A673 (cell line): ENCODE measurements around the gene DAB2IP. TPM values are rescaled to one million over a fixed set of nuclear protein-coding genes. Genes with fewer than 3 reads are reported as not detected.
A peak's percentile ranks its signal among the peaks of the same experiment; 100 is the strongest.

Source experiments
- BruUV-seq: library from RNA; stranded (reverse); fragments of 400-500 nt; replicated peaks from 2 replicates; lab custom pipeline; 2021; lab: Mats Ljungman, UMichigan
- CTCF ChIA-PET: fragments of 300-600 bp; sonication (Branson Sonifier 250); formaldehyde crosslinking; loops from one replicate; lab custom pipeline; 2022; ENCODE audit warnings: antibody characterized with exemption; lab: Charles Lee
- POLR2A ChIA-PET: fragments of 300-600 bp; sonication (Branson Sonifier 250); formaldehyde crosslinking; loops from one replicate; lab custom pipeline; 2022; ENCODE audit warnings: antibody characterized with exemption; ENCODE audit not compliant: low non-redundant PET; lab: Charles Lee
- DNase-seq: peaks from one replicate; pipeline ENCODE4 v3.0.0-alpha.2; 2015; ENCODE audit warnings: low spot score
- H3K27ac ChIP-seq: fragments of 200-600 bp; sonication (generic); 2 replicates; pipeline ENCODE4 v1.5.1; 2016; ENCODE audit warnings: mixed run types, low read depth, mild to moderate bottlenecking, mixed read lengths, antibody characterized with exemption, low read length; ENCODE audit not compliant: poor library complexity, severe bottlenecking
- H3K27me3 ChIP-seq: fragments of 200-600 bp; sonication (generic); replicated peaks from 2 replicates; pipeline ENCODE4 v1.6.1; 2017; ENCODE audit warnings: mixed run types, low read depth, mild to moderate bottlenecking, mixed read lengths, antibody characterized with exemption, low read length; ENCODE audit not compliant: insufficient read depth, poor library complexity
- H3K36me3 ChIP-seq: fragments of 200-600 bp; sonication (generic); 2 replicates; pipeline ENCODE4 v1.6.1; 2016; ENCODE audit warnings: mixed run types, mild to moderate bottlenecking, mixed read lengths, antibody characterized with exemption, low read length; ENCODE audit not compliant: insufficient read depth, poor library complexity, severe bottlenecking
- H3K4me1 ChIP-seq: fragments of 200-600 bp; sonication (generic); 2 replicates; pipeline ENCODE4 v1.6.1; 2017; ENCODE audit warnings: mixed run types, mild to moderate bottlenecking, mixed read lengths, antibody characterized with exemption, low read length; ENCODE audit not compliant: insufficient read depth, poor library complexity, severe bottlenecking
- H3K4me3 ChIP-seq: fragments of 200-600 bp; sonication (generic); 2 replicates; pipeline ENCODE4 v1.5.1; 2016; ENCODE audit warnings: low read depth, mixed run types, mild to moderate bottlenecking, mixed read lengths, low read length; ENCODE audit not compliant: poor library complexity, severe bottlenecking
- H3K9me3 ChIP-seq: fragments of 200-600 bp; sonication (generic); 2 replicates; pipeline ENCODE4 v1.6.1; 2016; ENCODE audit warnings: mixed run types, low read depth, mild to moderate bottlenecking, mixed read lengths, antibody characterized with exemption, low read length; ENCODE audit not compliant: poor library complexity, severe bottlenecking
- CTCF ChIP-seq: fragments of 300-800, 200-600 bp; sonication (generic); conservative IDR thresholded peaks from 2 replicates; pipeline ENCODE4 v1.5.1; 2017; ENCODE audit warnings: low read depth, mild to moderate bottlenecking, antibody characterized with exemption, low read length, moderate library complexity, mixed read lengths
- EZH2 ChIP-seq: fragments of 200-600 bp; sonication (generic); IDR thresholded peaks from 2 replicates; pipeline ENCODE4 v1.6.1; 2017; ENCODE audit warnings: borderline replicate concordance, low read depth, mild to moderate bottlenecking, mixed read lengths, antibody characterized with exemption, low read length; ENCODE audit not compliant: poor library complexity, severe bottlenecking
- intact Hi-C: fragments of 100-400 bp; cut with micrococcal nuclease; formaldehyde crosslinking; loops from one replicate; pipeline ENCODE4 v1.10.0; 2022; ENCODE audit not compliant: unreplicated experiment
- total RNA-seq: library from RNA; stranded (reverse); gene quantifications from 2 replicates; pipeline ENCODE4 v1.2.3, GENCODE V29; 2021

DAB2IP gene
- total RNA-seq, 1 experiment from 2014 or later: 34.5 TPM

- no peak overlapping the region for H3K27ac ChIP-seq
- BruUV-seq: no TSS peak
- H3K4me3 ChIP-seq: no peak overlapping the region
- POLR2A ChIA-PET: no interaction called here
- no peaks in the 10 kb centered on the region for H3K36me3 ChIP-seq
- intact Hi-C loops: loop anchor here (5.0 kb wide), 1 partner anchor 353 kb away; no protein-coding TSS in a partner anchor
- no peaks in the 10 kb centered on the region for H3K4me1 ChIP-seq
- no peaks in the 10 kb centered on the region for H3K27me3 ChIP-seq
- DNase-seq: no peak
- TF ChIP-seq CTCF: no peak
- no peak for TF ChIP-seq EZH2
- H3K9me3 ChIP-seq: no peaks in the 10 kb centered on the region
- CTCF ChIA-PET: no interaction called here
These were observed 12.4 kb upstream of the DAB2IP start for GRCh38 chr9:121638901-121639592.

- intact Hi-C loops: loop anchor here (5.0 kb wide), 1 partner anchor 353 kb away; no protein-coding TSS in a partner anchor
These were observed 11.8 kb upstream of the DAB2IP start for GRCh38 chr9:121639619-121640018.

DNA sequence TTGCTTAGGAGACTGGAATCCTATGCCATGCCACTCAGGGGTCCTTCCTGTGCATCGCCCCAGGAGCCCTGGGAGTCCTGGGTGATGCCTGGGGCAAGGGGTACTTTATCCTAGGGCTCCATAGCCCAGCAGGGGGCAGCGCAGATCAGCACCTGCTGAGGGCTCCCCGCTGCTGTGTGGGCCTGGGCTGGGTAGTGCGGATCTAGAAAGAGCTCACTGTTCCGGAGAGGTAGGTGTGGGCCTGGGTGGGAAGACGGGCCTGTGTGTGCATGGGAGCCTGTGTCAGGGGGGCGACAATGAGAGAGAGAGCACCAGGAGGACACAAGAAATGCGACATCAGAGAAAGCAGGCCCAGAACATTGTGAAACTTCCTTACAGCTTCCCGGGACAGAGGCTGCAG is 11.4 kb upstream of the DAB2IP start:
- H3K4me1 ChIP-seq: no peaks in the 10 kb centered on the region
- peak; percentile 72 for DNase-seq
- CTCF ChIA-PET: interaction anchor here (0.5 to 1.4 kb wide), 7 partner anchors 44 to 711 kb away, joined by 3 to 16 read pairs (median 4); no protein-coding TSS in a partner anchor
- BruUV-seq: no TSS peak
- H3K27me3 ChIP-seq: no peaks in the 10 kb centered on the region
- TF ChIP-seq CTCF: peak; percentile 75
- no peak for TF ChIP-seq EZH2
- H3K4me3 ChIP-seq: no peak overlapping the region
- no peaks in the 10 kb centered on the region for H3K9me3 ChIP-seq
- POLR2A ChIA-PET: no interaction called here
- intact Hi-C loops: no loop called here
- no peaks in the 10 kb centered on the region for H3K36me3 ChIP-seq
- H3K27ac ChIP-seq: no peak overlapping the region

More at GRCh38 chr9:121639619-121640018, 11.8 kb upstream of the DAB2IP start:
- Histone ChIP-seq H3K4me1 (no peaks in the 10 kb centered on the region), H3K36me3 (no peaks in the 10 kb centered on the region), H3K4me3 (no peak overlapping the region), H3K27me3 (no peaks in the 10 kb centered on the region), H3K9me3 (no peaks in the 10 kb centered on the region), H3K27ac (no peak overlapping the region)
- ChIA-PET CTCF (interaction anchor here (1.1 to 1.4 kb wide), 4 partner anchors 44 to 94 kb away, joined by 4 to 16 read pairs (median 8); no protein-coding TSS in a partner anchor), POLR2A (no interaction called here)
- TF ChIP-seq EZH2: no peak
- no TSS peak for BruUV-seq
- no peak for DNase-seq
